GM19328 (cell line): ENCODE measurements around the gene ZKSCAN3.
"Not testable (repeated sequence)": the region's sequence is repeated elsewhere in the genome, so short reads cannot be mapped to it uniquely, and the experiment has no call there.

Experiments used
- ATAC-seq: cut with Tn5 transposase; IDR thresholded peaks from one replicate; pipeline ENCODE4 v1.9.1; 2021; ENCODE audit warnings: mild to moderate bottlenecking, moderate library complexity; ENCODE audit not compliant: unreplicated experiment

The ZKSCAN3 gene

DNA sequence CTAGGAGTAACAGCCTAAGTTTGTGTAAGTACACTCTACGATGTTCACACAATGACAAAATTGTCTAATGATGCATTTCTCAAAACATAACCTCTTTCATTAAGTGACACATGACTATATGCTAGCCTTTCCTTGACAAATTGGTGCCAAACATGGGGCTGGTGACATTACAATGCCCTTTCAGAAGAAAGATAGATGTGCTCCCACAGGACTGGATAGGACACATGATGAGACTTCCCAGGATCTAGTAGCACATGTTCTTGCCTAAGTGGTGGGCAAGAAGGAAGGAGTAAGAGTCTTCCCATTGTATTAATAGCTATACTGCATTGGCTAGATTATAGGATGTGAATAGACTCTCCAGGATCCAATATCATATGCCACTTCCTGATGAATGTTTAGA is 21.5 kb downstream of the ZKSCAN3 start:
- no peak for ATAC-seq

DNA sequence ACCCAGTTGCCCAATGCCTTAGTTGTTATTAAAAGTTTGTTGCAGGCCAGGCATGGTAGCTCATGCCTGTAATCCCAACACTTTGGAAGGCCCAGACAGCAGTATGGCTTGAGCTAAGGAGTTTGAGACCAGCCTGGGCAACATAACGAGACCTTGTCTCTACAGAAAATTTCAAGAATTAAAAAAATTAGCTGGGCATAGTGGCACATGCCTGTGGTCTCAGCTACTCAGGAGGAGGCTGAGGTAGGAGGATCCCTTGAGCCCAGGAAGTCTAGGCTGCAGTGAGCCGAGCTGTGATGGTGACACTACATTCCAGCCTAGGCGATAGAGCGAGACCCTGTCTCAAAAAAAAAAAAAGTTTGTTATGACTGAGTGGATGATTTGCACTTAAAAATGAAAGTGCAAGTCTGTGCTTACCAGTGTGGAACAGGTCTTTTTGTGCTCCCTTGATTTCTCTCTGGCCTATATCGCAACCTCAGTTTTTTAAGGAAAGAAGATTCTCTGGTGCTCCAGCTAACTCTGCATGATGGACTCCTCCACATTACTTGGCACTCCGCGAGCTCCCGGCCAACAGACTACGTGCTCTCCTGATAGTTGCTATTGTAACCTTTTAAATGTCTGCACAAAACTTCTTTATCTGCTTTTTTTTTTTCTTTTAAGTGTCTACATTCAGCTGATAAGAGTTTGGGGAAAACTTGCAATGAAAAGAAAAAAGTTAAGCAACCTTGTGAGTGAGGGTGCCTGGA is 22.1 kb downstream of the ZKSCAN3 start:
- ATAC-seq: no peak

GRCh38 chr6:28373925-28374324 is 24.2 kb downstream of the ZKSCAN3 start:
- no peak for ATAC-seq

DNA sequence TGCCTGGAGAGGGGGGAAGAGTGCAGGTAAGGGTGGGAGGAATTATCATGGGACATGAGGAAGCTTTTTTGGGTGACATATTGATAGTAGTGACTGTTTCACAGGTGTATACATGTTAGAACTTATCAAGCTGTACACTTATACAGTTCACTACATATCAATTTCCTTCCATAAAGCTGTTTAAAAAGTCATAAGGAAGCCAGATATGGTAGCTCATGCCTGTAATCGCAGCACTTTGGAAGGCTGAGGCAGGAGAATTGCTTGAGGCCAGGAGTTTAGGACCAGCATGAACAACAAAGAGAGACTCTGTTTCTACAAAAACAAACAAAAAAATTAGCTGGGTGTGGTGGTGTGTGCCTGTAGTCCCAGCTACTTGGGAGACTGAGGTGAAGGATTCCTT is 28.1 kb downstream of the ZKSCAN3 start:
- no peak for ATAC-seq

DNA sequence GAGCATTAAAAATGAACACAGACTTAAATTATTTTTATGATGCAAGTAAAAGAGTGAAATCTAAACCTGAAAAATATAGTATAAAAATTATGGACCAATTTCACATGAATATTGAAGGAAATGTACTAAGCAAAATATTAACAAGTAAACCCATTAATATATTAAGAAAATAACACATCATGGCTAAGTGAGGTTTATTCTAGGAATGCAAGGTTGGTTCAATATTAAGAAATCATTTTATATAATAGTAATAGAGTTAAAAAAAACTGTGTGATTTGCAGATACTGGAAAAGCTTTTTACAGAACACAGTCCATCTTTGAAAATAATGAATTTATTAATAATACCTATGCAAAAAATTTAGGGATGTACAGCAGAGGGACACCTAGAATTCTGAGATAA is 28.9 kb downstream of the ZKSCAN3 start:
- no peak for ATAC-seq

GRCh38 chr6:28380381-28380780 is 30.6 kb downstream of the ZKSCAN3 start:
- ATAC-seq: no peak

DNA sequence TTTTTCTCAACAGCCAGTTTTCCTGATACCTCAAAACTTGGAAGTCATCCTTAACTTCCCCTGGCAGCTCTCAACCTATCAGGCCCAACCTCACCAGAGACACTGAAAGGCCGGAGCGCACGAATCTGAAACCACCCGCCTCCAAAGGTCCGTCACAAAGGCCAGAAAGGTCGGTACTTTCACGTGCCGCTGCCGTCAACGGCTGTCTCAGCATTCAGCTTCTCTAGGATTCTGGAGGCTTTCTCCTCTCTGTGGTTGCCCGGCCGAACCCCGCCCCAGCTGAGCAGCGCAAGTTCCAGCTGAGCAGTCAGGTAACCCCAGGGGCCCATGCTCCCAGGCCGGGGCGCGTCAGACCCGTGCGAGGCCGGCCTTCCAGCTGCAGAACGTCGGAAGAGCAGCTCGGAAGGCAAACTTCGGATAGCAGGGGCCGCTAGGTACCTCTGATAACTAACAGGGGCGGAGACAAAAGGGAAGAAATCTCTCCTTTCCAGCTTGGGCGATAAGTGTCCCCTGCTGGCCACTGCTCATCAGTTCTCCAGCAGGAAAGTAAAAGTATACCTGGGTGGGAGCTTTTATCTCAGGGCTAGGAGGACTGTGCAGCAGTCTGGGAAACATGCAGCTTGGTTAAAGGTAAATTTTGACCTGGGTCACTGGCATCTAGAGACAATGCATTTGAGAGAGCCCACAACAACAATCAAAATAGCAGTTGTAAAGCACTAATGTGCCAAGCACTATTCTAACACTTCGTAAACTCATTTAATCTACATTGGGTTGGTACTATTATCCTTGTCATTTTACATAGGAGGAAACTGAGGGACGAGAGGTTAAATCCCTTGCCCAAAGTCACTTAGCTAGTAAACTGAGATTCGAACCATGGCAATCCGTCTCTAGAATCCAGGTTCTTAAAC is 33.7 kb downstream of the ZKSCAN3 start:
- ATAC-seq: peak; percentile 91

DNA sequence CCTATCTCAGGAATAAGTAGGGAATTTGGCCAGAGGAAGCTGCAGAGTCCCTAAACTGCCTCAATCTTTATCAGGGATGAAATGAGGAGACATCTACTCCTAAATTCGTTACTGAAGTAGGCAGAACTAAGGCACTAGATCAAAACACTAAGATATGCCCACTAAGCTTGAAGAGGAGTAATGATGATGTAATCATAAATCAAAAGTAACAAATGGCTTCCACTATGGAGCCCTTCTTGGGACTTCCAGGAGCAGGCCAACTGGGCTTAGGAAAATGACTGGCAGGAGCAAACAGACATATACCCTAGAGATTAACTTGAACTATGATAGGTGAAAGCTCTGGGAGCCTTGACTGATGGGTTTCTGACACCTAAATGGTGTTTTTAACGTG is 34.4 kb downstream of the ZKSCAN3 start:
- ATAC-seq: no peak

- ATAC-seq: no peak
These were observed 40.9 kb downstream of the ZKSCAN3 start for GRCh38 chr6:28390688-28391087.

- ATAC-seq: no peak
These were observed 44.3 kb downstream of the ZKSCAN3 start for GRCh38 chr6:28393912-28394662.

- no peak for ATAC-seq
These were observed 46.2 kb downstream of the ZKSCAN3 start for GRCh38 chr6:28395918-28396317.

DNA sequence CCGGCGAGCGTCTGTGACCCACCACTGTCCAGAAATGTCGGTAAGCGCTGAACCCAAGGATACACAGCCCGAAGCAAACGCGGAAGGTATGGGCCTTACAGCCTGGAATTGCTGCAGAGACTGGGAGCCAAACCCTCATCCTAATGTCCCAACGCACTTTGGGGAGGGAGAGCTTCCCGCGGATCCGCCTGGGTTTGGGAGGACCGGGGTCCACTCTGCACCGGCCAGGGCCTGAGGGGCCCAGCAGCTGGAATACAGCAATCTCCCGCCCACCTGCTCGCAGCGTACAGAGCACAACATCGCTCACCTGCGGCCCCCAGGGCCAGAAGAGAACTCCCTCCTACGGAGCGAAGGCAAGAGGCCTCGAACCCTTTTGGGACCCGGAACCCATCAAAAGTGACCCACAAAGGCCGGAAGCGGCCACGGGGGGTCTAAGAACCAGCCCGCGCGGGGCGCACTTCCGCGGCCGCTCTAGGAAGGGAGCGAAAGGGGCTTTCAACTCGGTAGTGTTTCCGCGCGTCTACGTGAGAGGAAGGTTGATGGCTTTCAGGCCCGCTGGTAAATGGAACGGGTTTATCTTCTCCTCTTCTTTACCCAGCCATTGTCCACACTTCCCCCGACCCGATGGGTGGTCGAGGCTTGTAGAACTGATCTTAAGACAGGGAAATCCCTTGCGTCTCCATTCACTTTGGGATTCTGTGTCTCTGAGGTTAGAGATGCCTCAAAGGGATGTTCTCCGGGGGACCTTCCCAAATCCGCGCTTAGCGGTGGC is 49.8 kb downstream of the ZKSCAN3 start, which contains the start of gene ZSCAN12:
TSS of gene ZSCAN12 (minus strand) at position 398 of the 772 bp plus-strand sequence. CDS start 1,342 bp downstream, outside the sequence.
- ATAC-seq: peak; percentile 83

DNA sequence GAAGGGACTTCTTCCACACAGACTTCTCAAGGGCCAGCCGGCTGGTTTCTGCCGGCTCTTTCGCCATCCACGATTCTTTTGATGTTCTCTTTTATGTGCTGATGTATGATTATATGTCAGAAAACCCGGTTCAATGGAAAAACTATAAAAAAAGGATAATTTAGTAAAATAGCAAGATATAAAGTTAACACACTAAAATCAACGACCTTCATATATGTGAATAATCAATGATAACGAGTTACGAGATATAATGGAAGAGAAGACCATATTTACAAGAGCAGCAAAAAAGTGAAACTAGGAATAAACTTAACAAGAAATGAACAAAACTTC is 50.3 kb downstream of the ZKSCAN3 start:
- ATAC-seq: no peak

GRCh38 chr6:28401172-28401571 is 51.4 kb downstream of the ZKSCAN3 start:
- ATAC-seq: no peak

GRCh38 chr6:28402197-28402596 is 52.5 kb downstream of the ZKSCAN3 start:
- no peak for ATAC-seq

GRCh38 chr6:28403923-28404322 is 54.2 kb downstream of the ZKSCAN3 start:
- ATAC-seq: not testable (repeated sequence)

DNA sequence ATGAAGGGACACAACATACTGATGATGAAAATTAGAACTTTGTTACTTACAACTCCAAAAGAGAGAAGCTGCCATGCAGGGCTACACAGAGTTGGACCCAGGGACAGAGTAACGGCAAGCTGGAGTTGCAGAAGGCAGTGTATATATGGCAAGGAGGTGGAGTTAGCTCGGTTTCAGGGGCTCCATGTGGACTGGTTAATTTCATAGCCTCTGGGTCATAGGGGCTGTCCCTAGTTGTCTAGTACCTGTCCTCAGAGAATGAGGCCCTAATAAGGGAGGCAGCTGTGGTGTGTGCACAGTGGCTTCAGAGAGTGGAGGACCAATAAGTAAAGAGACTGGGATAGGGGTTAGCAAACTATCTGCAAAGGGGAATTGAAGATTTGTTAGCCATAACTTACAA is 57.7 kb downstream of the ZKSCAN3 start:
- no peak for ATAC-seq

- no peak for ATAC-seq
These were observed 58.5 kb downstream of the ZKSCAN3 start for GRCh38 chr6:28408076-28408802.

DNA sequence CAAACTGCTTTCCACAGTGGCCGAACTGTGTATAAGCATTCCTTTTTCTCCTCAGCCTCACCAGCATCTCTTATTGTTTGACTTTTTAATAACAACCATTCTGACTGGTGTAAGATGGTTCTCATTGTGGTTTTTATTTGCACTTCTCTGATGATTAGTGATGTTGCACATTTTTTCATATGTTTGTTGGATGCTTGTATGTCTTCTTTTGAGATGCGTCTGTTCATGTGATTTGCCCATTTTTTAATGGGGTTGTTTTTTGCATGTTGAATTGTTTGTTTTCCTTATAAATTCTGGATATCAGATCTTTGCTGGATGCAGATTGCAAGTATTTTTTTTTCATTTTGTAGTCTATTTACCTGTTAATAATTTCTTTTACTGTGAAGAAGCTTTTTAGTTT is 61.0 kb downstream of the ZKSCAN3 start:
- ATAC-seq: no peak

DNA sequence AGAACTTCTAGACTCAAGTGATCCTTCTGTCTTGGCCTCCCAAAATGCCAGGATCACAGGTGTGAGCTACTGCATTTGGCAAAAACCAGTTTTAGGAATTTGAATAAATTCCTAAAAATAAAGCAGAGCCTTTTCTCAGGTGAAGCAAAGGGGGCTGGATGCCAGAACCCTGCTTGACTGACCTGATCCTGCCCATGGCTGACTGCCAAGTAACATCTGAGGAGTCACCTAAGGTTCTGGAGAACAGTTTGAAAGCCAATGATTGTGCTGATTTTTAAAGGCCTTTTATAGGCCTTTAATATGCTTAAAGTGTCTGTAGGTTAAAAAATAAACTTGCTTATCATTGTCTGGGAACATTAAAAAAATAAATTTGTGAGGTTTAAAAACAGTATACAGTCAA is 63.9 kb downstream of the ZKSCAN3 start:
- ATAC-seq: no peak
